ENCODE results near the gene SEMA6A. TPM values are rescaled to one million over a fixed set of nuclear protein-coding genes. Genes with fewer than 3 reads are reported as not detected.

The SEMA6A gene
- total RNA-seq, 6 experiments from 2014 or later = 4.5 to 12.0 (median 8.4) TPM

DNA sequence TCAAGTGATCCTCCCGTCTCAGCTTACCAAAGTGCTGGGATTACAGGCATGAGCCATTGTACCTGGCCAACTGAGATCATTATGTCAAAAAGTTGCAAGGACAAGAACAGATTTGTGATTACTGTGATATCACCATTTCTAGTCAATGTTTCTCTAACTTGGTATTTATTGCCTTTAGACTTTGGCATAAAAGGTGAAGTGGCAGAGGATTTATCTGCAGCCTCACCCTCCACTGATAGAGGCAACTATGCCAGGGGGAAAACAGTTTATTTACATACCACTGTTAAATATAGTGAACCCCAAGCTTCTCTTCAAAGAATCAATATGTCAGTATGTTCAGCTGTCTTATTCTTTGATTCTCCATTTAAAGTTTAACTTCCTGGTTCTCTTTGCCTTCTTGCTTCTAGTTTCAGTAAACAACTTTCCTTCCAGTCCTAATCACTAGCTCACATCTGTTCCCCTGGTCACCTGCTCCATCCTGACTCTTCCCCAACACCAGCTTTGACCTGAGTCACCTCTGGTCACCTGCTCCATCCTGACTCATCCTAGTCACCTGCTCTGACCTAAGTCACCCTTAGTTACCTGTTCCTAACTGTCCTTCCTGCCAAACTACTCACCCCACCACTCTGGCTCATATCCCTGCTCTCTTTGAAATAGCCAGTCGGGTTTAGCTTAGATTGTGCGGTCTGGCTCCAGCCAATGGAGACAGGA lies 29.9 kb downstream of the SEMA6A start:
- Histone ChIP-seq H3K4me3 (no peak overlapping the region), H3K27ac (no peak overlapping the region)
- intact Hi-C loops (cut with DNase I) = no loop called here

DNA sequence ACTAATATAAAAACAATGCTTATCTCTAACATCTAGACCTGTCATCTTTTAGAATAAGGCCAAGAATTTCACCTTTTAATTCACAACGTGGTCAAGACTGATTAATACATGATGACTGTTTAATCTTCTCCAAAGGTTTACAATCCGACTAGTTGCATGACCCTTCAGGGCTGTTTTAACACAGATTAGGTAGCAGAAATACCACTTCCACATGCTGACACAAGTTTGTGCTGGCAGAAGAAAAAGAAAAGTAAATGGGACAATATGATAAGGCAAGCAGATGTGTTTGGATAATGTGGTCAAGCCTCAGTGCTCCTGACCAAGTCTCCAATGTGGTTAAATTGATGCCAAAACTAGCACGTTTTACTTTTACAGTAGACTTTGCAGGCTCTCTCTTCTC lies 31.1 kb downstream of the SEMA6A start:
- intact Hi-C loops (cut with DNase I) = no loop called here
- DNase-seq (no peak), ATAC-seq (peak in 1 of 4 donors; percentile 23)
- Histone ChIP-seq H3K4me3 (no peak overlapping the region), H3K4me1 (no peaks in the 10 kb centered on the region), H3K36me3 (no peaks in the 10 kb centered on the region), H3K27ac (no peak overlapping the region), H3K27me3 (no peaks in the 10 kb centered on the region), H3K9me3 (peaks cover 0 to 8% (median 0%) of the 10 kb centered on the region in 4 donors)
- 10% methylated on average over 3 of the region's 3 CpGs for WGBS (ENCODE audit: insufficient coverage, low coverage, low lambda C conversion rate, missing lambda C conversion rate)
- TF ChIP-seq, protein P1, sequence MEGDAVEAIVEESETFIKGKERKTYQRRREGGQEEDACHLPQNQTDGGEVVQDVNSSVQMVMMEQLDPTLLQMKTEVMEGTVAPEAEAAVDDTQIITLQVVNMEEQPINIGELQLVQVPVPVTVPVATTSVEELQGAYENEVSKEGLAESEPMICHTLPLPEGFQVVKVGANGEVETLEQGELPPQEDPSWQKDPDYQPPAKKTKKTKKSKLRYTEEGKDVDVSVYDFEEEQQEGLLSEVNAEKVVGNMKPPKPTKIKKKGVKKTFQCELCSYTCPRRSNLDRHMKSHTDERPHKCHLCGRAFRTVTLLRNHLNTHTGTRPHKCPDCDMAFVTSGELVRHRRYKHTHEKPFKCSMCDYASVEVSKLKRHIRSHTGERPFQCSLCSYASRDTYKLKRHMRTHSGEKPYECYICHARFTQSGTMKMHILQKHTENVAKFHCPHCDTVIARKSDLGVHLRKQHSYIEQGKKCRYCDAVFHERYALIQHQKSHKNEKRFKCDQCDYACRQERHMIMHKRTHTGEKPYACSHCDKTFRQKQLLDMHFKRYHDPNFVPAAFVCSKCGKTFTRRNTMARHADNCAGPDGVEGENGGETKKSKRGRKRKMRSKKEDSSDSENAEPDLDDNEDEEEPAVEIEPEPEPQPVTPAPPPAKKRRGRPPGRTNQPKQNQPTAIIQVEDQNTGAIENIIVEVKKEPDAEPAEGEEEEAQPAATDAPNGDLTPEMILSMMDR (IDR thresholded peaks at IDR 0.05) = no peak
- TF ChIP-seq POLR2A (IDR thresholded peaks at IDR 0.05) = no peak

More for the DNA sequence above, 29.9 kb downstream of the SEMA6A start:
- no peaks in the 10 kb centered on the region for H3K36me3 ChIP-seq
- 32% methylated on average over 3 of the region's 3 CpGs for WGBS (ENCODE audit: insufficient coverage, low coverage, low lambda C conversion rate, missing lambda C conversion rate)
- ATAC-seq (peak in 2 of 4 donors; percentile 42 to 77), DNase-seq (no peak)
- peaks cover 0 to 8% (median 0%) of the 10 kb centered on the region in 4 donors for H3K9me3 ChIP-seq
- no peaks in the 10 kb centered on the region for H3K4me1 ChIP-seq
- H3K27me3 ChIP-seq = no peaks in the 10 kb centered on the region
- TF ChIP-seq, protein P1 (IDR thresholded peaks at IDR 0.05) = no peak
- no peak for TF ChIP-seq POLR2A (IDR thresholded peaks at IDR 0.05)

- no peaks in the 10 kb centered on the region for H3K4me1 ChIP-seq
- H3K4me3 ChIP-seq = no peak overlapping the region
- WGBS (ENCODE audit: insufficient coverage, low coverage, low lambda C conversion rate, missing lambda C conversion rate) = 43% methylated on average over 3 of the region's 3 CpGs
- intact Hi-C loops (cut with DNase I) = no loop called here
- no peaks in the 10 kb centered on the region for H3K27me3 ChIP-seq
- no peak for DNase-seq
- no peak for TF ChIP-seq POLR2A (IDR thresholded peaks at IDR 0.05)
- TF ChIP-seq, protein P1 (IDR thresholded peaks at IDR 0.05) = no peak
- H3K36me3 ChIP-seq = no peaks in the 10 kb centered on the region
- no peak overlapping the region for H3K27ac ChIP-seq
- peaks cover 0 to 8% (median 0%) of the 10 kb centered on the region in 4 donors for H3K9me3 ChIP-seq
- ATAC-seq = peak in 3 of 4 donors; percentile 22 to 62 (median 36)
These were observed 32.0 kb downstream of the SEMA6A start for GRCh38 chr5:116542619-116543018.

GRCh38 chr5:116539222-116539621 lies 35.4 kb downstream of the SEMA6A start:
- 64% methylated on average over 3 of the region's 3 CpGs for WGBS (ENCODE audit: insufficient coverage, low coverage, low lambda C conversion rate, missing lambda C conversion rate)
- H3K36me3 ChIP-seq = no peaks in the 10 kb centered on the region
- H3K4me3 ChIP-seq = no peak overlapping the region
- no peaks in the 10 kb centered on the region for H3K9me3 ChIP-seq
- no peaks in the 10 kb centered on the region for H3K4me1 ChIP-seq
- DNase-seq (no peak), ATAC-seq (no peak)
- TF ChIP-seq, protein P1 (IDR thresholded peaks at IDR 0.05) = no peak
- no peak for TF ChIP-seq POLR2A (IDR thresholded peaks at IDR 0.05)
- no peaks in the 10 kb centered on the region for H3K27me3 ChIP-seq
- intact Hi-C loops (cut with DNase I) = no loop called here
- no peak overlapping the region for H3K27ac ChIP-seq

Measured in right lobe of liver (tissue), 6 donors.